Adrenal gland (tissue), 5 donors: Measurements from ENCODE around the gene SPANXD.

ENCODE experiments used
- CTCF ChIP-seq, 6 experiments: fragments of 450-650 bp in 4 of 6; fragments of 200-600 bp in 2 of 6; sonication (generic) in 1 of 6; IDR thresholded peaks; 1 replicate in 5 of 6; 2 replicates in 1 of 6; pipeline versions ENCODE4 v1.5.1 to v1.8.0; 2016 to 2021; ENCODE audit warnings: antibody characterized with exemption in 6 of 6, mild to moderate bottlenecking in 2 of 6, moderate library complexity in 1 of 6
- POLR2A ChIP-seq, 2 donors: fragments of 450-650 bp; IDR thresholded peaks; one replicate each; pipeline ENCODE4 v1.6.1; 2017; ENCODE audit warnings: antibody characterized with exemption in 2 of 2, mild to moderate bottlenecking in 2 of 2, moderate library complexity in 1 of 2
- donor health status: DM: no; HTN: no; CAD: no.

- TF ChIP-seq CTCF (IDR thresholded peaks at IDR 0.05) (no peak), POLR2A (IDR thresholded peaks at IDR 0.05) (no peak)
Measured at GRCh38 chrX:141732031-141732430, 33.5 kb upstream of the SPANXD start.
